IPS-18c (cell line): ENCODE results near the gene CPPED1.

ENCODE experiments used
- H3K4me3 ChIP-seq: 2 replicates; pipeline ENCODE4 v1.7.0; 2013; ENCODE audit warnings: low read depth, mild to moderate bottlenecking, low read length, moderate library complexity; ENCODE audit not compliant: insufficient read depth
- H3K9me3 ChIP-seq: one replicate; pipeline ENCODE4 v1.6.1; 2013; ENCODE audit warnings: mild to moderate bottlenecking, low read length, moderate library complexity; ENCODE audit not compliant: control insufficient read depth, insufficient read depth

CPPED1 gene

GRCh38 chr16:12681653-12682052, 122.0 kb downstream of the CPPED1 start:
- H3K9me3 ChIP-seq: peaks cover 2% of the 10 kb centered on the region
- no peak overlapping the region for H3K4me3 ChIP-seq

- Histone ChIP-seq H3K9me3 (peaks cover 2% of the 10 kb centered on the region), H3K4me3 (no peak overlapping the region)
Measured at GRCh38 chr16:12680531-12680930, 123.2 kb downstream of the CPPED1 start.

- peaks cover 2% of the 10 kb centered on the region for H3K9me3 ChIP-seq
- H3K4me3 ChIP-seq: no peak overlapping the region
Measured at GRCh38 chr16:12679660-12680272, 123.9 kb downstream of the CPPED1 start.

GRCh38 chr16:12678983-12679382, 124.7 kb downstream of the CPPED1 start:
- Histone ChIP-seq H3K9me3 (no peaks in the 10 kb centered on the region), H3K4me3 (no peak overlapping the region)

GRCh38 chr16:12677502-12677901, 126.2 kb downstream of the CPPED1 start:
- H3K4me3 ChIP-seq: no peak overlapping the region

GRCh38 chr16:12675852-12676251, 127.8 kb downstream of the CPPED1 start:
- Histone ChIP-seq H3K4me3 (no peak overlapping the region), H3K9me3 (no peaks in the 10 kb centered on the region)

More at GRCh38 chr16:12677502-12677901, 126.2 kb downstream of the CPPED1 start:
- H3K9me3 ChIP-seq: no peaks in the 10 kb centered on the region

GRCh38 chr16:12675046-12675445, 128.6 kb downstream of the CPPED1 start:
- no peaks in the 10 kb centered on the region for H3K9me3 ChIP-seq
- no peak overlapping the region for H3K4me3 ChIP-seq

GRCh38 chr16:12674524-12674923, 129.2 kb downstream of the CPPED1 start:
- Histone ChIP-seq H3K9me3 (no peaks in the 10 kb centered on the region), H3K4me3 (no peak overlapping the region)

GRCh38 chr16:12674071-12674470, 129.6 kb downstream of the CPPED1 start:
- no peaks in the 10 kb centered on the region for H3K9me3 ChIP-seq
- H3K4me3 ChIP-seq: no peak overlapping the region

GRCh38 chr16:12673466-12673865, 130.2 kb downstream of the CPPED1 start:
- no peak overlapping the region for H3K4me3 ChIP-seq
- no peaks in the 10 kb centered on the region for H3K9me3 ChIP-seq

- H3K9me3 ChIP-seq: no peaks in the 10 kb centered on the region
- no peak overlapping the region for H3K4me3 ChIP-seq
Measured at GRCh38 chr16:12672986-12673385, 130.7 kb downstream of the CPPED1 start.

GRCh38 chr16:12669908-12670307, 133.8 kb downstream of the CPPED1 start:
- H3K9me3 ChIP-seq: no peaks in the 10 kb centered on the region

GRCh38 chr16:12667909-12668308, 135.8 kb downstream of the CPPED1 start:
- H3K9me3 ChIP-seq: no peaks in the 10 kb centered on the region
- H3K4me3 ChIP-seq: no peak overlapping the region

More at GRCh38 chr16:12669908-12670307, 133.8 kb downstream of the CPPED1 start:
- H3K4me3 ChIP-seq: no peak overlapping the region

GRCh38 chr16:12664164-12664733, 139.4 kb downstream of the CPPED1 start:
- no peaks in the 10 kb centered on the region for H3K9me3 ChIP-seq
- no peak overlapping the region for H3K4me3 ChIP-seq

- Histone ChIP-seq H3K9me3 (no peaks in the 10 kb centered on the region), H3K4me3 (no peak overlapping the region)
Measured at GRCh38 chr16:12661656-12662172, 142.0 kb downstream of the CPPED1 start.

- Histone ChIP-seq H3K4me3 (no peak overlapping the region), H3K9me3 (no peaks in the 10 kb centered on the region)
Measured at GRCh38 chr16:12659871-12660270, 143.8 kb downstream of the CPPED1 start.

- no peaks in the 10 kb centered on the region for H3K9me3 ChIP-seq
- no peak overlapping the region for H3K4me3 ChIP-seq
Measured at GRCh38 chr16:12658506-12658905, 145.2 kb downstream of the CPPED1 start.

- no peak overlapping the region for H3K4me3 ChIP-seq
- H3K9me3 ChIP-seq: no peaks in the 10 kb centered on the region
Measured at GRCh38 chr16:12655537-12655936, 148.2 kb downstream of the CPPED1 start.
